SK-N-SH (cell line): Measurements from ENCODE around the gene PCDHGB4. TPM values are rescaled to one million over a fixed set of nuclear protein-coding genes. Genes with fewer than 3 reads are reported as not detected.

Experiments
- CTCF ChIA-PET: fragments of 300-600, 350-600 bp; formaldehyde crosslinking; extraction: SDS; loops from one replicate; lab custom pipeline; 2021; lab: Yijun Ruan, JAX
- POLR2A ChIA-PET: fragments of 350-600 bp; sonication (Branson Sonifier 250); formaldehyde crosslinking; extraction: SDS; loops from one replicate; lab custom pipeline; 2020; ENCODE audit warnings: antibody characterized with exemption, inconsistent platforms; lab: Yijun Ruan, JAX
- DNase-seq: peaks from one replicate; pipeline ENCODE4 v3.0.0; 2012
- H2AFZ ChIP-seq: fragments of 200-600 bp; sonication (generic); 2 replicates; pipeline ENCODE4 v1.8.1; 2016; ENCODE audit warnings: antibody characterized with exemption, mild to moderate bottlenecking, low read depth
- H3F3A ChIP-seq: fragments of 200-600 bp; sonication (generic); replicated peaks from 2 replicates; pipeline ENCODE3; 2016; ENCODE audit warnings: antibody characterized with exemption, mild to moderate bottlenecking; ENCODE audit not compliant: insufficient read depth
- H3K27ac ChIP-seq, 2 experiments: fragments of 200-500 bp in 1 of 2; fragments of 200-600 bp in 1 of 2; sonication (Bioruptor generic) in 1 of 2; sonication (generic), shearing (Covaris generic) in 1 of 2; 2 replicates each; pipeline versions ENCODE4 v1.5.1 to v1.6.1; 2014 to 2016; ENCODE audit warnings: low read depth in 2 of 2, inconsistent platforms in 1 of 2, low read length in 1 of 2, mild to moderate bottlenecking in 1 of 2, mixed read lengths in 1 of 2
- H3K27me3 ChIP-seq: fragments of 200-600 bp; sonication (generic), shearing (Covaris generic); 2 replicates; pipeline ENCODE4 v1.6.1; 2016; ENCODE audit warnings: mixed run types; ENCODE audit not compliant: insufficient read depth
- H3K36me3 ChIP-seq, 2 experiments: fragments of 200-500 bp in 1 of 2; fragments of 200-600 bp in 1 of 2; sonication (Bioruptor generic) in 1 of 2; sonication (generic) in 1 of 2; replicated peaks in 1 of 2; 2 replicates each; pipeline versions ENCODE3 to v1.5.1; 2014 to 2016; ENCODE audit warnings: low read length in 1 of 2, mild to moderate bottlenecking in 1 of 2; ENCODE audit not compliant: insufficient read depth in 2 of 2, control insufficient read depth in 1 of 2
- H3K4me1 ChIP-seq, 2 experiments: fragments of 200-500 bp in 1 of 2; fragments of 200-600 bp in 1 of 2; sonication (Bioruptor generic) in 1 of 2; sonication (generic), shearing (Covaris generic) in 1 of 2; 2 replicates each; pipeline versions ENCODE4 v1.5.1 to v1.6.1; 2014 to 2016; ENCODE audit warnings: low read depth in 1 of 2, low read length in 1 of 2, mixed run types in 1 of 2; ENCODE audit not compliant: insufficient read depth in 2 of 2, control insufficient read depth in 1 of 2
- H3K4me2 ChIP-seq: fragments of 200-600 bp; sonication (generic), shearing (Covaris generic); 2 replicates; pipeline ENCODE4 v1.6.1; 2017; ENCODE audit warnings: mixed run types
- H3K4me3 ChIP-seq, 2 experiments: fragments of 200-500 bp in 1 of 2; fragments of 200-600 bp in 1 of 2; sonication (Bioruptor generic) in 1 of 2; sonication (generic), shearing (Covaris generic) in 1 of 2; 2 replicates each; pipeline versions ENCODE4 v1.5.1 to v1.8.1; 2014 to 2016; ENCODE audit warnings: low read depth in 2 of 2, inconsistent platforms in 1 of 2, low read length in 1 of 2, mild to moderate bottlenecking in 1 of 2, mixed read lengths in 1 of 2, moderate library complexity in 1 of 2
- H3K79me2 ChIP-seq: fragments of 200-600 bp; sonication (generic); 2 replicates; pipeline ENCODE4 v1.8.1; 2017; ENCODE audit warnings: mild to moderate bottlenecking; ENCODE audit not compliant: insufficient read depth
- H3K9ac ChIP-seq: fragments of 200-600 bp; sonication (generic); 2 replicates; pipeline ENCODE4 v1.6.1; 2017; ENCODE audit warnings: mixed run types
- H3K9me2 ChIP-seq: fragments of 200-600 bp; sonication (generic); 2 replicates; pipeline ENCODE4 v1.6.1; 2017; ENCODE audit warnings: mixed run types
- H3K9me3 ChIP-seq: fragments of 200-600 bp; sonication (generic); 2 replicates; pipeline ENCODE4 v1.6.1; 2017; ENCODE audit warnings: mixed run types, mild to moderate bottlenecking, moderate library complexity
- H4K20me1 ChIP-seq: fragments of 200-600 bp; sonication (generic); 2 replicates; pipeline ENCODE4 v1.6.1; 2017; ENCODE audit warnings: mild to moderate bottlenecking, mixed run types; ENCODE audit not compliant: insufficient read depth
- EP300 ChIP-seq, 2 experiments: IDR thresholded peaks; 2 replicates each; pipeline versions ENCODE4 v1.4.0 to v1.6.1; 2012; ENCODE audit warnings: borderline replicate concordance in 1 of 2, low read depth in 1 of 2, low read length in 1 of 2
- EZH2phosphoT487 ChIP-seq: fragments of 200-600 bp; sonication (generic); IDR thresholded peaks from 2 replicates; pipeline ENCODE4 v1.6.1; 2017; ENCODE audit warnings: low read depth, mixed run types, mild to moderate bottlenecking, antibody characterized with exemption, moderate library complexity, borderline replicate concordance
- FOSL2 ChIP-seq: IDR thresholded peaks from 2 replicates; pipeline ENCODE4 v1.4.0; 2012; ENCODE audit warnings: low read depth, mild to moderate bottlenecking, moderate library complexity, borderline replicate concordance
- FOXM1 ChIP-seq: IDR thresholded peaks from 2 replicates; pipeline ENCODE4 v1.4.0; 2012; ENCODE audit warnings: low read depth, mild to moderate bottlenecking
- GABPA ChIP-seq: IDR thresholded peaks from 2 replicates; pipeline ENCODE4 v1.4.0; 2012; ENCODE audit warnings: low read depth, mild to moderate bottlenecking
- GATA2 ChIP-seq: sonication (generic); formaldehyde crosslinking; IDR thresholded peaks from 2 replicates; pipeline ENCODE4 v1.5.0; 2020; ENCODE audit warnings: mild to moderate bottlenecking, missing genetic modification reagents
- MXI1 ChIP-seq: IDR thresholded peaks from 2 replicates; pipeline ENCODE4 v1.6.1; 2012; ENCODE audit warnings: mild to moderate bottlenecking, low read depth, low read length, improper control_type of control experiment
- NFIC ChIP-seq: IDR thresholded peaks from 2 replicates; pipeline ENCODE4 v1.4.0; 2012; ENCODE audit warnings: borderline replicate concordance
- RAD21 ChIP-seq: IDR thresholded peaks from 2 replicates; pipeline ENCODE4 v1.6.1; 2012; ENCODE audit warnings: mild to moderate bottlenecking, low read length
- RXRA ChIP-seq: IDR thresholded peaks from 2 replicates; pipeline ENCODE4 v1.4.0; 2012; ENCODE audit warnings: low read depth, mild to moderate bottlenecking, borderline replicate concordance
- SIN3A ChIP-seq: IDR thresholded peaks from 2 replicates; pipeline ENCODE4 v1.6.1; 2012; ENCODE audit warnings: low read depth, mild to moderate bottlenecking, low read length, moderate library complexity, borderline replicate concordance
- TAF1 ChIP-seq: IDR thresholded peaks from 2 replicates; pipeline ENCODE4 v1.6.1; 2012; ENCODE audit warnings: low read depth, mild to moderate bottlenecking, low read length, moderate library complexity, borderline replicate concordance
- TCF12 ChIP-seq: IDR thresholded peaks from 2 replicates; pipeline ENCODE4 v1.4.0; 2012
- WGBS: methylation state at CpG from one replicate; pipeline ENCODE4 v1.1.6; 2017; ENCODE audit warnings: low lambda C conversion rate; 5-methylcytosine and 5-hydroxymethylcytosine counted together
- polyA plus RNA-seq, 3 experiments: library from polyadenylated mRNA; depleted of rRNA; stranded (reverse); fragments of >200 nt; gene quantifications; 2 replicates each; pipeline ENCODE4 v1.2.3, GENCODE V29; 2012
- TF ChIP-seq, protein P1 (sequence below): IDR thresholded peaks from 2 replicates; pipeline ENCODE4 v1.4.0; 2012; ENCODE audit warnings: low read depth
- TF ChIP-seq, protein P2 (sequence below): fragments of 150-350 bp; IDR thresholded peaks from 2 replicates; pipeline ENCODE4 v1.6.1; 2017; ENCODE audit warnings: antibody characterized with exemption, low read length, low read depth, borderline replicate concordance

The PCDHGB4 gene
- polyA plus RNA-seq, 1 of the 3 experiments (the other 2 are of a cell fraction), result 0.64 TPM

DNA sequence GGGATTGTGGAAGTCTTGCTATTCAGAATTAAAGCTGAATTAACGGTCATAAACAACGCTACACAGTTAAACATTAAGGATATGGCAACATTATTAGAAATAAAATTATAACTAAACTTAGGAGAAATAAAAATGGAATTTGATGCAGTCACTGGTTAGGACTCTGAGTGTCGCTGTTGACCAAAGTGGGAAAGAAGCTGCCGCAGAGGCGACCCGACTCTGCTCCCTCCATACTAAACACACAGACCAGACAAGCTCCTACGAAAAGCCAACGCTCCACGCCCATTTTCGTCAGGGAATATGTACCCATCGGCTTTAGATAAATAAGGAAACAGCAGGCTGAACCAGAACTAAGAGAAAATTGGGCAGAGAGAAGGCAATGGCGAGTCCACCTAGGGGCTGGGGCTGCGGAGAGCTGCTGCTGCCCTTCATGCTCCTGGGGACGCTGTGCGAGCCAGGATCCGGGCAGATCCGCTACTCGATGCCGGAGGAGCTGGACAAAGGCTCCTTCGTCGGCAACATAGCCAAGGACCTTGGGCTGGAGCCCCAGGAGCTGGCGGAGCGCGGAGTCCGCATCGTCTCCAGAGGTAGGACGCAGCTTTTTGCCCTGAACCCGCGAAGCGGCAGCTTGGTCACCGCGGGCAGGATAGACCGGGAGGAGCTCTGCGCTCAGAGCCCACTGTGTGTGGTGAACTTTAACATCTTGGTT lies 23.4 kb upstream of the PCDHGB4 start, which contains the start of gene PCDHGA5:
PCDHGA5 (plus strand) TSS at position 211 of the 709 bp plus-strand sequence; CDS start at position 380, 169 bp downstream.
- Histone ChIP-seq H2AFZ (no peak within 1 kb of the TSS), H3K9ac (no peak within 1 kb of the TSS), H3K36me3 (peaks cover 0 to 7% of the 10 kb centered on the region in 2 experiments), H3K79me2 (no peaks in the 10 kb centered on the region), H3K4me2 (no peak within 1 kb of the TSS), H3K4me3 (no peak within 1 kb of the TSS), H3K9me3 (peaks cover 7% of the 10 kb centered on the region; the same call in 1 of the 2 replicates), H4K20me1 (no peaks in the 10 kb centered on the region), H3K27me3 (no peaks in the 10 kb centered on the region), H3K27ac (no peak within 1 kb of the TSS), H3F3A (no peaks in the 10 kb centered on the region), H3K9me2 (no peaks in the 10 kb centered on the region), H3K4me1 (no peaks in the 10 kb centered on the region)
- TF ChIP-seq, protein P1, sequence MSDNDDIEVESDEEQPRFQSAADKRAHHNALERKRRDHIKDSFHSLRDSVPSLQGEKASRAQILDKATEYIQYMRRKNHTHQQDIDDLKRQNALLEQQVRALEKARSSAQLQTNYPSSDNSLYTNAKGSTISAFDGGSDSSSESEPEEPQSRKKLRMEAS, result no peak
- TF ChIP-seq RAD21 (no peak), GATA2 (CRISPR knock-in tag) (no peak), TAF1 (no peak), FOSL2 (no peak), MXI1 (no peak), FOXM1 (no peak), TCF12 (no peak), GABPA (no peak), EZH2phosphoT487 (no peak), EP300 (IDR thresholded peaks at IDR 0.05; ENCODE audit: borderline replicate concordance in 1 of 2, low read depth in 1 of 2, low read length in 1 of 2) (no peak), RXRA (no peak), SIN3A (no peak), NFIC (no peak)
- TF ChIP-seq, protein P2, sequence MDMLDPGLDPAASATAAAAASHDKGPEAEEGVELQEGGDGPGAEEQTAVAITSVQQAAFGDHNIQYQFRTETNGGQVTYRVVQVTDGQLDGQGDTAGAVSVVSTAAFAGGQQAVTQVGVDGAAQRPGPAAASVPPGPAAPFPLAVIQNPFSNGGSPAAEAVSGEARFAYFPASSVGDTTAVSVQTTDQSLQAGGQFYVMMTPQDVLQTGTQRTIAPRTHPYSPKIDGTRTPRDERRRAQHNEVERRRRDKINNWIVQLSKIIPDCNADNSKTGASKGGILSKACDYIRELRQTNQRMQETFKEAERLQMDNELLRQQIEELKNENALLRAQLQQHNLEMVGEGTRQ, result no peak
- CTCF ChIA-PET, result interaction anchor here (0.9 to 1.4 kb wide), 3 partner anchors 14 to 194 kb away, joined by 3 to 7 read pairs (median 3); partner anchors contain the start of gene PCDHGB1
- DNase-seq, result no peak
- WGBS, result 62% methylated on average over 34 of the region's 34 CpGs
- POLR2A ChIA-PET, result no interaction called here
